Activated CD4-positive, CD25-positive, alpha-beta regulatory T cell (primary cell): ENCODE data around the gene ZXDC.

Experiments
- DNase-seq, 4 experiments: peaks; one replicate each; lab custom pipeline; 2025; lab: John Stamatoyannopoulos, UW

The ZXDC gene

DNA sequence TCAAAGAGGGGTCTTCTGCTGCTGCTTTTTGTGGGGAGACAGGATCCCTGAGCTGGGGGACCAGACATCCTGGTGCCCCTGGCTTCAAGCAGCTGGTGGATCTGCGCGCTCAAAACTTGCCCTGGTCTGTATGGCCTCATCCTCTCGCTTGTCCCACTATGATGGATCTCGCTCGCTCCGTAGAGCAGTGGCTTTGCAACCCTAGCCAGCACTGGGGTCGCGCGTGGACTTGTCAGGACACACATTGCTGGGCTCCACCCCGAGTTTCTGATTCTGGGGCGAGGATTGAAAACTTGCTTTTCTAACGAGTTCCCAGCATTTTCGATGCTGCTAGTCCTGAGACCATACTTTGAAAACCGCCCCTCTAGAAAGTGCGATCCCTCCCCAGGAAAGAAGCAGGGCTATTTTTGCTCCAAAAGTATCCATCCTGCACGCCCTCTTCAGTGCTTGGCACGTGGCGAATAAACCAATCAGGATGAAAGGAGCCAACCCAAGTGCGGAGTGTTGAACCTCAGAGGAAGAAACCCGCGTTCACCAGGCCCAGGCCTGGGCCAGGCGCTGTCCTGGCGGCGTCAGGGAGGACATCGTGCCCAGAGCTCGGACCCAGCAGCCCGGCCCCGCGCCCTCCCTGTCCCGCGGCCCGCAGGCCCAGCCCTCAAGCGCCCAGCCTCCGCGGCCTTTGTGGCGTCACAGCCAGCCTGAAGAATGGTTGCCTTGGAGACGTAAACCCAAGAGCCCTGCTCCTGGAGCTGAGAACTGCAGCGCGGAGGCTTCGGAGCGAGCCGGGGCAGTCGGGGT, 81.3 kb downstream of the ZXDC start, which contains the start of gene CFAP100:
CFAP100 (plus strand) TSS at position 731 of the 798 bp plus-strand sequence. CDS start 1,092 bp downstream, outside the sequence.
- DNase-seq = no peak

DNA sequence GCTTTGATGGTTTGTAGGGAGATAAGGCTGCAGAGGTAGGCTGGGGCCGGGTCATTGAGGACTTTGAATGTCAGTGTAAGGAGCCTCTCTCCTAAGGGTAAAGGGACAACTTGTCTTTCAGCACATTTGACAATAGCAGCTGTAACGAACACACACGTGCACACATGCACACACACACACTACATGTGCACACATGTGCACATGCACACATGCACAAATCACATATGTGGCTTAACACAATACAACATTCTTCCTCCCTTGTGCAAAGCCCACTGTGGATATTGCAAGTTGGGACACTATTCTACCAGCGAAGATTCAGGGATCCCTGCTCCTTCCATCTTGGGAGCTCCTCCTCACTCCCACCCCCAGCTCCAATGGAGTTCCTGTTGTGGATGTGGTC, 82.1 kb downstream of the ZXDC start:
- no peak for DNase-seq

DNA sequence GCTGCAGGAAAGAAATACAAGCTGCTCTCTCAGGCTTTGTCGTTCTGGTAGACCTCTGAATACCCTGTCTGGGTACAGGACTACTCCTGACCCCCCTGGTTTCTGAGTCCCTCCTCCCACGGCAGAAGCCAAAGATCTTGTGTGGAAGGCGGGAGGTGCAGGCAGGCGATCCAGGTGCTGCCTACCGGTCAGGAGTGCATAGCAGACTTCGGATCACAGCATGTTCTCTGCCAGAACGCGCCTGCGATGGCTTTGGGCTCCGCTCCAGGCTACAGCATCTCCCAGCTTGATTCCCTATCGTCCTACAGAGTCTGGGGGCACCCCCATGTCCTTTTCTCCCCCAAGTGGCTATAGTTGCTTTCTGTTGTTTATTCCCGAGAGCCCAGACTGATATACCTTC, 83.4 kb downstream of the ZXDC start:
- no peak for DNase-seq

DNA sequence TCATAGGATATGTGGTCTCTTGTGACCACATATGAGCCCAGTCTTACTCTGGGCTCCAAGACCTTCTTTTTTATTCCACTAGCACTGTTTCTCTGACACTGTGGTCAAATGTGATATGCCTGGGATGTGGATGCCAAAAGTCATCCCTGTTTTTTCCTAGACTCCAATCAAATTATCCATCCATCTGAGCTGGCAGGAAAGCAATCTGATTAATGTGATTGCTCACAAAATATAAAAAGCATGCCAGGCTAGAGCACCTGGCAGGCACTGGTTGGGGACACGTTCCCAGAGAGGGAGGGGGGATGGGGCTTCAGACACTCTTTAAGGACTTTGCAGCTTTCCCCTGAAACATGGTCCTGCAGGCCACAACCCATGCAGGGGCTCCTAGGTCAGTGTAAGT, 84.1 kb downstream of the ZXDC start:
- DNase-seq = no peak

DNA sequence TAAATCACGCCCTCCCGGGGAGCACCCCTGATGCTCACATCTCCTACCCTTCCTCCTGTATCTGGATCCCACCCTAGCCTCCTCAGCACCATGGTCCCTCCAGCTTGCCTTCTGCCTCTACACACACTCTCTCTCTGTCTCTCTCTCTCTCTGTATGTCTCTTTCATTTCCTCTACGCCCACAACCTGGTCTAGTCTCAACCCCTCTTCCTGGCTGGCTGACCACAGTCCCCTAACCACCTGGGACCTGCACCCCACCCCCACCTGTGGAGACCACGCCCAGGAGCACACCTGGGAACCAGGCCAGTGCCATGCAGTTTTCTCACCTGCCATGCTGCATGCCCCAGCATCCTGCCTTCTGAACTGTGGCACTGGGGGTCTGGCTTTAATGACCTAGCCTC, 84.9 kb downstream of the ZXDC start:
- no peak for DNase-seq

DNA sequence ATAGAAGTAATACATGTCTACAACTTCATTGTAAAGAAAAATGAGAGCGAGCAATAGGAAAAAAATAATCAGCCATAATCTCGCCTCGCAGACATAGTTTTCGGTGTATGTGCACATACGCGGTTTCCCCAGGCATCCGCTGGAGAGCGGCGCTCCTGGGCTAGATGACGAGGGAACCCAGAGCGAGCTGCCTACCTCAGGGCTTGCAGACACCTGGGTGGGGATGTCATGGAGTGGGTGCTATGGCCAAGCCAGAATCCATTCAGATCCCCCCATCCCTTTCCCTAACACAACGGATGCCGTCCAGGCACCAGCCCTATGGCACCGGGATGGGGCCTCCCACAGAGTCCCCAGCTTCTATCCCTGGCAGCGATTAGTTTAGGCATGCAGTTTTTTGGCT, 85.5 kb downstream of the ZXDC start:
- no peak for DNase-seq

DNA sequence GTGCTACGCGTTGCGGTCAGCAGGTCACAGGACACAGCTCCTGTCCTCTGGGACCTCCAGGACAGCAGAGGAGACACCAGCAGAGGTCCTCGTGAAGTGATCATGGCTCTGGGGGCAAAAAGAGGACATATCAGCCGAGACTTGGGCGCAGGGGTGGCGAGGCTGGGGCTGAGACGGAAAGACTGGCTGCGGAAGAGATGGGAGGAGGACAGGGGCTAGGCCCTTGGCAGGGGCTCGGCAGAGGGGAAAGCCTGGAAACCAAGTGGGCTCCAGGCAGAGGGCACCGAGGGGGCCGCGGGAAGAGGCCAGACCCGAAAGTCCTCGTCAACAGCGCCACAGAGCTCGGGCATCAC, 85.9 kb downstream of the ZXDC start:
- DNase-seq = no peak

DNA sequence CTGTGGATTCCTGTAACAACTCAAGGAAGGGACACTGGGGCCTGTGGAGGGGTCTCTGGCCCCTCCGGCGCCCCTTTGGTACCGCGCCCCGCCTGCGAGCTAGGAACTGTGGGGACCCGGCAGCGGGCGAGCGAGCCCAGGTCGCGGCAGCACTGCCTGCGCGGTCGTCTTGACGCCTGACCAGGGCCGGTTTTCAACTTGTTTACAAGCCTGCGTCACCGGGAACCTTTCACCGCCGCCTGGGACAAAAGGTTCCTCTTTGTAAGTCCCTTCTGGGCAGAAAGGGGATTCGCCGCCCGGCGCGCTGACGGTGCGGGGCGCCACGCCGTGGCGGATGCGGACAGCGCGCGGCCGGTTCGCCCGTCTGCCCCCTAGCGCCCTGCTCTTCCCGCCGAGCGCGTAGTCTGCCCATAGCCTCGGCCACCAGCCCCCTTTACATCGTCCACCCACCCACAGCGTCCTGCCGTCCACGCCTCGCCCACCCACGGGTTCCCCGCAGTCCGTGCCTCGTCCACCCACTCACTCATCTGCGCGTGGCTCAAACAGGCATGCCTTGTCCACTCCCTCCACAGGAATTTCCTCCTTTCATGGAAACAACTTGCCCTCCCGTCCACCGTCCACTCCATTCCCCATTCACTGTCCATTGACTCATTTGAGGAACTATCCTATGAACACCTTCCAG, 86.4 kb downstream of the ZXDC start:
- DNase-seq = no peak
